ENCODE results near the gene MRPL14. TPM values are rescaled to one million over a fixed set of nuclear protein-coding genes. Genes with fewer than 3 reads are reported as not detected.
"Not testable (repeated sequence)": the region's sequence is repeated elsewhere in the genome, so short reads cannot be mapped to it uniquely, and the experiment has no call there.

MRPL14 gene
- total and polyA plus RNA-seq, 2 experiments from 2014 or later, result 62.6 to 191 TPM

GRCh38 chr6:44144536-44144935 lies 17.3 kb upstream of the MRPL14 start:
- H3K27me3 ChIP-seq (ENCODE audit: insufficient read depth); H3F3A ChIP-seq (replicated peaks; ENCODE audit: low read depth); H3K27ac Mint-ChIP-seq; H3K36me3 ChIP-seq (ENCODE audit: insufficient read depth); H3K27me3 Mint-ChIP-seq (ENCODE audit: insufficient read depth, low read depth, poor library complexity); H3K4me2 ChIP-seq; H3K4me1 Mint-ChIP-seq; H3K9me2 ChIP-seq (ENCODE audit: insufficient read depth); H3K27ac ChIP-seq (ENCODE audit: low read depth); H3K9me3 Mint-ChIP-seq; H3K79me2 ChIP-seq (replicated peaks; ENCODE audit: insufficient read depth); H4K20me1 ChIP-seq (replicated peaks; ENCODE audit: insufficient read depth); H3K4me3 Mint-ChIP-seq; H3K4me3 ChIP-seq; H2AFZ ChIP-seq; DNase-seq (ENCODE audit: low spot score); H3K4me1 ChIP-seq (ENCODE audit: insufficient read depth); ATAC-seq: not testable (repeated sequence)
- peaks cover 58% of the 10 kb centered on the region for H3K36me3 Mint-ChIP-seq (ENCODE audit: low read depth)

GRCh38 chr6:44143731-44144130 lies 16.5 kb upstream of the MRPL14 start:
- H3K36me3 Mint-ChIP-seq (ENCODE audit: low read depth), result peaks cover 55% of the 10 kb centered on the region
- no peaks in the 10 kb centered on the region for H3K9me3 Mint-ChIP-seq
- H3K27me3 Mint-ChIP-seq (ENCODE audit: insufficient read depth, low read depth, poor library complexity), result peaks cover 13% of the 10 kb centered on the region

More at GRCh38 chr6:44143731-44144130, 16.5 kb upstream of the MRPL14 start:
- DNase-seq (ENCODE audit: low spot score), result no peak
- Mint-ChIP-seq H3K4me3 (no peak overlapping the region), H3K4me1 (peaks cover 4% of the 10 kb centered on the region), H3K27ac (no peak overlapping the region)
- no peak overlapping the region for H2AFZ ChIP-seq
- H3K4me2 ChIP-seq, result no peak overlapping the region
- H3K27ac ChIP-seq (ENCODE audit: low read depth), result no peak overlapping the region
- H3K27me3 ChIP-seq (ENCODE audit: insufficient read depth), result no peaks in the 10 kb centered on the region
- H3K79me2 ChIP-seq (replicated peaks; ENCODE audit: insufficient read depth), result no peaks in the 10 kb centered on the region
- ATAC-seq, result no peak
- H3K36me3 ChIP-seq (ENCODE audit: insufficient read depth), result no peaks in the 10 kb centered on the region; the same call in 1 of the 2 replicates
- H3K4me3 ChIP-seq, result no peak overlapping the region
- no peaks in the 10 kb centered on the region; the same call in 1 of the 2 replicates for H4K20me1 ChIP-seq (replicated peaks; ENCODE audit: insufficient read depth)
- TF ChIP-seq CTCF (conservative IDR thresholded peaks at IDR 0.05; ENCODE audit: low read depth in 2 of 2), result no peak
- TF ChIP-seq ETS1 (IDR thresholded peaks at IDR 0.05), result no peak
- TF ChIP-seq JUNB (IDR thresholded peaks at IDR 0.05; ENCODE audit: unreplicated experiment), result no peak
- no peak for TF ChIP-seq EZH2 (IDR thresholded peaks at IDR 0.05; ENCODE audit: low read depth, unreplicated experiment)
- TF ChIP-seq NANOG (IDR thresholded peaks at IDR 0.05; ENCODE audit: borderline replicate concordance), result no peak
- TF ChIP-seq ZNF331 (CRISPR knock-in tag; IDR thresholded peaks at IDR 0.05; ENCODE audit: low read depth), result no peak
- no peak for TF ChIP-seq ZNF114 (CRISPR knock-in tag; IDR thresholded peaks at IDR 0.05)
- no peak for TF ChIP-seq REST (IDR thresholded peaks at IDR 0.05; ENCODE audit: unreplicated experiment)
- no peaks in the 10 kb centered on the region; the same call in 1 of the 2 replicates for H3K4me1 ChIP-seq (ENCODE audit: insufficient read depth)
- no peaks in the 10 kb centered on the region for H3F3A ChIP-seq (replicated peaks; ENCODE audit: low read depth)
- no peaks in the 10 kb centered on the region for H3K9me2 ChIP-seq (ENCODE audit: insufficient read depth)

Data from GM23338 (cell line).